Stimulated activated effector memory CD8-positive, alpha-beta T cell treated with anti-CD3 and anti-CD28 coated beads, Interleukin-12 subunit alpha, Interleukin-12 subunit beta, amount 100 ng/mL, for 72 hours (primary cell): ENCODE data around the gene BMP10.
A peak's percentile ranks its signal among the peaks of the same experiment; 100 is the strongest.

Source experiments
- ATAC-seq: fragments of 150-1000 bp; cut with Tn5 transposase; 2 replicates; pipeline ENCODE4 v1.10.0; 2021
- DNase-seq, 2 donors: peaks; one replicate each; pipeline ENCODE4 v3.0.0; 2021 to 2022; ENCODE audit warnings: low spot score in 2 of 2
- H3K27ac Mint-ChIP-seq: one replicate; pipeline ENCODE4 v1.8.0; 2022; ENCODE audit warnings: mild to moderate bottlenecking, mixed read lengths
- H3K36me3 Mint-ChIP-seq: one replicate; pipeline ENCODE4 v1.8.0; 2022; ENCODE audit warnings: mild to moderate bottlenecking, mixed read lengths
- H3K4me1 Mint-ChIP-seq: one replicate; pipeline ENCODE4 v1.8.0; 2022; ENCODE audit warnings: mixed read lengths
- H3K4me3 Mint-ChIP-seq: one replicate; pipeline ENCODE4 v1.8.0; 2022; ENCODE audit warnings: mild to moderate bottlenecking, mixed read lengths
- H3K9me3 Mint-ChIP-seq: one replicate; pipeline ENCODE4 v1.8.0; 2022; ENCODE audit warnings: mixed read lengths

Gene BMP10, protein sequence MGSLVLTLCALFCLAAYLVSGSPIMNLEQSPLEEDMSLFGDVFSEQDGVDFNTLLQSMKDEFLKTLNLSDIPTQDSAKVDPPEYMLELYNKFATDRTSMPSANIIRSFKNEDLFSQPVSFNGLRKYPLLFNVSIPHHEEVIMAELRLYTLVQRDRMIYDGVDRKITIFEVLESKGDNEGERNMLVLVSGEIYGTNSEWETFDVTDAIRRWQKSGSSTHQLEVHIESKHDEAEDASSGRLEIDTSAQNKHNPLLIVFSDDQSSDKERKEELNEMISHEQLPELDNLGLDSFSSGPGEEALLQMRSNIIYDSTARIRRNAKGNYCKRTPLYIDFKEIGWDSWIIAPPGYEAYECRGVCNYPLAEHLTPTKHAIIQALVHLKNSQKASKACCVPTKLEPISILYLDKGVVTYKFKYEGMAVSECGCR

DNA sequence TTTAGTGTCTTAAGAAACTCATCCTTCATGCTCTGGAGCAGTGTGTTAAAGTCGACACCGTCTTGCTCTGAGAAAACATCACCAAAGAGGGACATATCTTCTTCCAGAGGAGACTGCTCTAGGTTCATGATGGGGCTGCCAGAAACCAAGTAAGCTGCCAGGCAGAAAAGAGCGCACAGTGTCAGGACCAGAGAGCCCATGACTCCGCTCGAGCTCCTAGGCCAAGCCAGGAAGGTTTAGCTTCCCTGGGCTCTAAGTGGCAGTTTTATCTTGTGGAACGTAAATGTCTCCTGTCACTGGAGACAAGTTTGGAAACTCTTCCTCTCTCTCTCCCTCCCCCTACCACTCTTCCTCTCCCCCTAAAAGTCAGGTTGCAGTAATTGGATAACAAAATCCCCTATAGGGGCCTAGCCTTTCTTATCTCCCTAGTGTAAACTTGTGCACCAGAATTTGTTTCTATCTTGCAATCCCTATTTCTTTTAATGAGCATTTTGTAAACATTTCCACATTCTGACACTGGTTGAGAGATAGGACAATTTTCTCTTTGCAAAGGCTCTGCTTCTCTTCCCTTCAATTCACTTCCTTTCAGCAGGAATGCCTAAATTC, at the start of gene BMP10:
BMP10 (minus strand) TSS at position 239 of the 606 bp plus-strand sequence; CDS start at position 200, 39 bp downstream.
- DNase-seq (no peak), ATAC-seq (no peak)
- Mint-ChIP-seq H3K36me3 (no peaks in the 10 kb centered on the region), H3K4me3 (no peak within 1 kb of the TSS), H3K4me1 (no peaks in the 10 kb centered on the region), H3K9me3 (no peaks in the 10 kb centered on the region), H3K27ac (no peak within 1 kb of the TSS)

- Mint-ChIP-seq H3K27ac (no peak overlapping the region), H3K4me1 (no peaks in the 10 kb centered on the region), H3K36me3 (no peaks in the 10 kb centered on the region), H3K9me3 (no peaks in the 10 kb centered on the region), H3K4me3 (no peak overlapping the region)
- DNase-seq (no peak), ATAC-seq (no peak)
Observed at GRCh38 chr2:68920481-68921170, 49.4 kb upstream of the BMP10 start.

DNA sequence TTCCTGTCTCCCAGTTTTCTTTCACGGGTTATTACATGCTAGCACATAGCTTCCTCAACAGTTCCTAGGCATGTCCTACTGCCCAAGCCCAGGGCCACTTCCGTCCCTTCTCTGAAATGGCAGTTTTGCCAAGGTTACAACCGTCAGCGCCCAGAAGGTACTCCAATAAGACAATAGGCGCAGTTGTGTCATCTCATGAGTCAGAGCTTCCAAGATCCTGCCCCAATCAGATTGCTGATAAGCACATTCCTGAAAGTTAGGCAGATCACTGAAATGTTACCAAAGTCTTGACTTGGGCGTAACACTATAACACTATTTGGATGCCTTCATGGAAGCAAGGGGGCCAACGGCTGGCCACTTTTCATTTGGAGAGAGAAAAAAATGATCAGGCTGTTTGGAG, 47.3 kb upstream of the BMP10 start:
- H3K27ac Mint-ChIP-seq = no peak overlapping the region
- H3K4me3 Mint-ChIP-seq = no peak overlapping the region
- no peaks in the 10 kb centered on the region for H3K36me3 Mint-ChIP-seq
- no peaks in the 10 kb centered on the region for H3K4me1 Mint-ChIP-seq
- no peak for ATAC-seq
- H3K9me3 Mint-ChIP-seq = no peaks in the 10 kb centered on the region
- no peak for DNase-seq

DNA sequence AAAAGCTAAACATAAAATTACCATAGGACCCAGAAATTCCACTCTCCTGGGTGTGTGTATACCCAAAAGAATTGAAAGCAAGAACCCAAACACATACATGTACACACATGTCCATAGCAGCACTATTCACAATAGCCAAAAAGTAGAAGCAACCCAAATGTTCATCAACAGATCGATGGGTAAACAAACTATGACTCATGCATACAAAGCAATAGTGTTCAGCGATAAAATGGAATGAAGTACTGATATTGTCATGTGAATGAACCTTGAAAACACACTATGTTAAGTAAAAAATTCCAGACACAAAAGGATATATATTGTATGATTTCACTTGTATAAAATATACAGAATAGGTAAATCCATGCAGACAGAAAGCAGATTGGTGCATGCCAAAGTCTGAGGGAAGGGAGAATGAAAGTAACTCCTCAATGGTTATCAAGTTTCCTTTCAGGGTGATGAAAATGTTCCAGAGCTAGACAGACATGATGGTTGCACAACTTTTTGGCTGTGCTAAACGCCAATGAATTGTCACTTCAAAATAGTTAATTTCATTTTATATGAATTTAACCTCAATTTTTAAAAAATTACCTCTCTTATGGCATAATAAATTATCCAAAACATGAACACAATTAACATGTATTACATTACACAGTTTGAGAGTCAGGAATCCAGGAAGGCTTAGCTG, 46.0 kb upstream of the BMP10 start:
- DNase-seq (no peak), ATAC-seq (no peak)
- Mint-ChIP-seq H3K36me3 (no peaks in the 10 kb centered on the region), H3K27ac (no peak overlapping the region), H3K9me3 (no peaks in the 10 kb centered on the region), H3K4me3 (no peak overlapping the region), H3K4me1 (no peaks in the 10 kb centered on the region)

- Mint-ChIP-seq H3K4me3 (no peak overlapping the region), H3K27ac (no peak overlapping the region), H3K4me1 (no peaks in the 10 kb centered on the region), H3K36me3 (no peaks in the 10 kb centered on the region), H3K9me3 (no peaks in the 10 kb centered on the region)
- no peak for DNase-seq
- ATAC-seq = no peak
Observed at GRCh38 chr2:68916226-68916625, 45.0 kb upstream of the BMP10 start.

DNA sequence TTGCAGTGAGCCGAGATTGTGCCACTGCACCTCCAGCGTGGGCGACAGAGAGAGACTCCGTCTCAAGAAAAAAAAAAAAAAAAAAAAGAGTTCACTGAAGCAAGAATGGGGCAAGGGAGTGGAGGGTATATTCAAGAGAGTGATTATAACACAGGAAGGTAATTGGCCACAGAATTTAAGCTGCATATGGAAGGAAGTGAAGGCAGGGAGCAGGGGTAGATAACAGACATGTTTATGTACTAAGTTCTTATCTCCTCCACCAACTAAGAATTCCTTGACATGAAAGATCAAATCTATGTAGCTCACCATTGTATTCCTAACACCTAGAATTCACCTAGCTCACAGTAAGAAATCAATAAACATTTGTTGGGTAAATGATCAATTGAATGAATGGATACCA, 44.2 kb upstream of the BMP10 start:
- ATAC-seq (no peak), DNase-seq (no peak)
- no peaks in the 10 kb centered on the region for H3K9me3 Mint-ChIP-seq
- H3K36me3 Mint-ChIP-seq = no peaks in the 10 kb centered on the region
- no peak overlapping the region for H3K4me3 Mint-ChIP-seq
- H3K4me1 Mint-ChIP-seq = peaks cover 4% of the 10 kb centered on the region
- no peak overlapping the region for H3K27ac Mint-ChIP-seq

DNA sequence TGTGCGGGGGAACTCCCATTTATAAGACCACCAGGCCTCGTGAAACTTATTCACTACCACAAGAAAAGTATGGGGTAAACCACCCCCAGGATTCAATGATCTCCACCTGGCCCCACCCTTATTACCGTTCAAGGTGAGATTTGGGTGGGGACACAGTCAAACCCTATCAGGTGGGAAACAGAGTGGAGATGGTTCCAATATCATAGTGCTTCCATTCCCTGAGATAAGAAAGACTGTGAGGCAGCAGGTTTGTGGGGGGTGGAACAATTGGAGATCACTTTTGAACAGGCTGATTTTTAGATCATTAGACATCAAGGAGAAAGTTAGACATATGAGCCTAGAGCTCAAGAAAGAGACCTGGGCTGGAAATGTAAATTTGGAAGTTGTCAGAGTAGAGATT, 42.2 kb upstream of the BMP10 start:
- Mint-ChIP-seq H3K27ac (no peak overlapping the region), H3K36me3 (no peaks in the 10 kb centered on the region), H3K9me3 (no peaks in the 10 kb centered on the region), H3K4me3 (no peak overlapping the region), H3K4me1 (peaks cover 22% of the 10 kb centered on the region)
- ATAC-seq = no peak
- no peak for DNase-seq

DNA sequence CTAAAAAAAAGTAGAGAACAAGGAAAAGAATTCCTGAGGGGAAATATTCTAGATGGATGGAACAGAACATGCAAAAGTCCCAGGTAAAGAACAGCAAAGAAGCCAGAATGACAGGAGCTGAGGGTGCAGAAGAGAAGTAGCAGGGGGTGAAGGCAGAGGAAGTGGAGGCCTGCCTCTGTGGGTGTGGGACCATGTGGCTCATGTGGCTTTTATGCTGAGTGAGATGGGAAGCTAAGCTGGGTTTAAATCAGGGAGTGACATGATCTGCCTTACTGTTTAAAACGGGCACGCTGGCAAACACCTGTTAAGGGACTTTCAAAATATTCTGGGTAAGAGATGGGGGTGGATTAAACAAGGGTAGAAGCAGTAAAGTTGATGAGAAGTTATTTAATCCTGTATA, 41.5 kb upstream of the BMP10 start:
- Mint-ChIP-seq H3K27ac (no peak overlapping the region), H3K4me3 (no peak overlapping the region), H3K4me1 (peaks cover 28% of the 10 kb centered on the region), H3K36me3 (no peaks in the 10 kb centered on the region), H3K9me3 (no peaks in the 10 kb centered on the region)
- ATAC-seq (peak; percentile 77), DNase-seq (peak in 1 of 2 donors; percentile 71)

GRCh38 chr2:68912111-68912510, 40.9 kb upstream of the BMP10 start:
- no peak for ATAC-seq
- no peak for DNase-seq
- Mint-ChIP-seq H3K4me1 (peaks cover 33% of the 10 kb centered on the region), H3K27ac (no peak overlapping the region), H3K4me3 (no peak overlapping the region), H3K36me3 (no peaks in the 10 kb centered on the region), H3K9me3 (no peaks in the 10 kb centered on the region)

DNA sequence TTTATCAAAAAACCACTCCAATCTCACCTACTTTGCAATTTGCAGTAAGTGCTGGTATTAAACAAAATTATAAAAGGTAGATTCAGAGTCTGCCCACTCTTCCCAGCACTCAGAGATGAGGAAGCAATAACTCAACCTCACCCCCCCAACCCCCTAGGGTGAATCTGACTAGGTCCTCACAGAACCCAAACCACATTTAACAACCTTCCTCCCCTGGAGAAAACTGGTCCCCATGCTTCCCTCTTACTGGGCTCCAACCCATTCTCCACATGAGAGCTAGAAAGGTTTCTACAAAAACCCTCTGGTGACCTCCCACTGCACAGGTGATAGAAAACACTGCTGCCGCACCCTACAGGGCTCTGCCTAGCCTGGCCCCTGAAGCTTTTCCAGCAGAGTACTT, 40.5 kb upstream of the BMP10 start:
- H3K36me3 Mint-ChIP-seq = no peaks in the 10 kb centered on the region
- H3K4me1 Mint-ChIP-seq = peaks cover 33% of the 10 kb centered on the region
- no peak for ATAC-seq
- no peak overlapping the region for H3K27ac Mint-ChIP-seq
- no peaks in the 10 kb centered on the region for H3K9me3 Mint-ChIP-seq
- no peak for DNase-seq
- no peak overlapping the region for H3K4me3 Mint-ChIP-seq

GRCh38 chr2:68911246-68911645, 40.0 kb upstream of the BMP10 start:
- no peak for DNase-seq
- no peak for ATAC-seq
- H3K36me3 Mint-ChIP-seq = no peaks in the 10 kb centered on the region
- H3K4me1 Mint-ChIP-seq = peaks cover 33% of the 10 kb centered on the region
- no peak overlapping the region for H3K4me3 Mint-ChIP-seq
- no peak overlapping the region for H3K27ac Mint-ChIP-seq
- H3K9me3 Mint-ChIP-seq = no peaks in the 10 kb centered on the region

- peak; percentile 58 to 87 for DNase-seq
- Mint-ChIP-seq H3K4me1 (peaks cover 33% of the 10 kb centered on the region), H3K4me3 (peak overlapping the region; percentile 16), H3K36me3 (no peaks in the 10 kb centered on the region), H3K27ac (peak overlapping the region; percentile 63), H3K9me3 (no peaks in the 10 kb centered on the region)
- no peak for ATAC-seq
Observed at GRCh38 chr2:68909793-68910674, 38.8 kb upstream of the BMP10 start.

DNA sequence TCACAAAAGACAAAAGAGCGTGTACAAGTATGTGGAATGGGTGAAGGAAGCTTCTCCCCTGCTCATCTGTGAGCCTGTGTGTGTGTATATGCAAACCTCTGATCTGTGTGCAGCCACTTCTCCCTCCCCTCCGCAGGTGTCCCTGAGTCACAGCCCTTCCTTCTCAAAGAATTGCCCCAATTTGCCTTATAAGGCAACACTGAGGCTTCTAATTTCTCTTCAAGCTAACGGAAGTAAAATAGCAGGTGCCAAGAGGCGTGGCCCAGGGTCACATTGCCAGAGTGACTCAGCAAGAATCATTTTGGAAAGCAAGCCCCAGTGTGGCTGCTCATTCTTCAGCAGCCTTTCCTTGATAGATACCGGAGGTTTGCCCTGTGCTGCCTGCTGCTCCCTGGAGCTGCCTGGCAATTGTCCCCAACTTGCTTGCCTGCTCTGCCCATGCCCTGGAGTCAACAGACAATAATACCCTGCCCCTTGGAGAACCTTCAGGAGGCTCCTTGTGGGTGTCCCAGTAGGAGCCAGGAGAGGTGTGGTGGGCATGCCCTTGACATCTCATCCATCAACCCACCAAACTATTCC, 37.3 kb upstream of the BMP10 start:
- Mint-ChIP-seq H3K4me1 (peaks cover 33% of the 10 kb centered on the region), H3K4me3 (peak overlapping the region; percentile 60), H3K36me3 (no peaks in the 10 kb centered on the region)

GRCh38 chr2:68907920-68908253, 36.7 kb upstream of the BMP10 start:
- H3K27ac Mint-ChIP-seq = peak overlapping the region; percentile 96
- ATAC-seq = peak; percentile 9

More for the DNA sequence above, 37.3 kb upstream of the BMP10 start:
- DNase-seq = peak; percentile 51 to 86
- peak overlapping the region; percentile 96 for H3K27ac Mint-ChIP-seq
- H3K9me3 Mint-ChIP-seq = no peaks in the 10 kb centered on the region
- peak; percentile 93 for ATAC-seq

More at GRCh38 chr2:68907920-68908253, 36.7 kb upstream of the BMP10 start:
- DNase-seq = no peak
- Mint-ChIP-seq H3K36me3 (no peaks in the 10 kb centered on the region), H3K4me3 (peak overlapping the region; percentile 60), H3K4me1 (peaks cover 33% of the 10 kb centered on the region), H3K9me3 (no peaks in the 10 kb centered on the region)
